Pancreas (tissue), 10 donors: ENCODE measurements around the gene EFNA4. TPM values are rescaled to one million over a fixed set of nuclear protein-coding genes. Genes with fewer than 3 reads are reported as not detected.

ENCODE experiments used
- ATAC-seq, 4 donors: fragments of 200-7000 bp; cut with Tn5 transposase; one replicate each; pipeline versions ENCODE4 v1.8.0 to v1.9.1; 2020; ENCODE audit warnings: mild to moderate bottlenecking in 4 of 4, moderate library complexity in 4 of 4
- DNase-seq, 6 donors: peaks; one replicate each; pipeline ENCODE4 v3.0.0-alpha.2; 2020
- FAIRE-seq: peaks from 2 replicates; lab custom pipeline; 2012; peaks lifted over from hg19 to GRCh38; lab: Jason Lieb, UNC
- H3K27ac ChIP-seq, 4 donors: fragments of 200-600 bp; sonication (generic); 1 replicate in 3 of 4; 2 replicates in 1 of 4; pipeline versions ENCODE4 v1.5.0 to v1.8.0; 2020
- H3K27me3 ChIP-seq, 4 donors: fragments of 200-600 bp; one replicate each; pipeline ENCODE4 v1.8.0; 2021
- H3K36me3 ChIP-seq, 3 donors: fragments of 200-600 bp; sonication (generic) in 1 of 3; one replicate each; pipeline versions ENCODE4 v1.5.0 to v1.8.0; 2020 to 2021
- H3K4me1 ChIP-seq, 3 donors: fragments of 200-600 bp; one replicate each; pipeline ENCODE4 v1.8.0; 2021
- H3K4me3 ChIP-seq, 4 donors: fragments of 200-600 bp; sonication (generic) in 2 of 4; one replicate each; pipeline versions ENCODE4 v1.5.0 to v1.8.0; 2020 to 2021
- H3K9me3 ChIP-seq, 4 donors: fragments of 200-600 bp; one replicate each; pipeline ENCODE4 v1.8.0; 2021
- WGBS, 2 donors: extraction: QIAGEN DNeasy Blood & Tissue Kit; methylation state at CpG; one replicate each; pipeline ENCODE4 v1.1.7; 2013; 5-methylcytosine and 5-hydroxymethylcytosine counted together
- intact Hi-C, 3 donors: fragments of 100-400 bp; cut with DNase I; formaldehyde crosslinking; loops; one replicate each; pipeline versions ENCODE4 v1.11.1 to v1.14.2; 2022
- polyA plus RNA-seq, 2 donors: library from polyadenylated mRNA; stranded (reverse); fragments of 200-250 nt; gene quantifications; one replicate each; pipeline ENCODE4 v1.2.3, GENCODE V29; 2013
- total RNA-seq, 6 donors: library from RNA; stranded (reverse); fragmentation: NEBNext Ultra II Directional in 4 of 6; extraction: Animal tissue kit (Norgen Biotek cat#: 25700) in 4 of 6; gene quantifications; one replicate each; pipeline versions ENCODE4 v1.2.1 to v1.2.4, GENCODE V29; 2021 to 2023
- TF ChIP-seq, protein P1 (sequence below), 4 donors: fragments of 200-600 bp; sonication (generic) in 3 of 4; IDR thresholded peaks; one replicate each; pipeline versions ENCODE4 v1.5.0 to v1.8.0; 2021; ENCODE audit warnings: antibody characterized with exemption in 4 of 4
- donor health status: healthy with polysubstance abuse.
- donor health status: DM: no; HTN: no; CAD: no; lungs with moderate emphysema.
- donor health status: DM: no; HTN: no; CAD: no.
- donor health status: control.
- donor health status: control.
- donor health status: Bipolar disorder and iron deficiency.
- donor health status: DM: yes; HTN: yes; CAD: no.
- donor health status: DM: no; HTN: no; CAD: no.
- donor health status: DM: no; HTN: no; CAD: no.
- donor health status: DM: yes; HTN: yes; CAD: no.

The EFNA4 gene
- total and polyA plus RNA-seq, 8 donors = 2.1 to 6.2 (median 3.8) TPM

DNA sequence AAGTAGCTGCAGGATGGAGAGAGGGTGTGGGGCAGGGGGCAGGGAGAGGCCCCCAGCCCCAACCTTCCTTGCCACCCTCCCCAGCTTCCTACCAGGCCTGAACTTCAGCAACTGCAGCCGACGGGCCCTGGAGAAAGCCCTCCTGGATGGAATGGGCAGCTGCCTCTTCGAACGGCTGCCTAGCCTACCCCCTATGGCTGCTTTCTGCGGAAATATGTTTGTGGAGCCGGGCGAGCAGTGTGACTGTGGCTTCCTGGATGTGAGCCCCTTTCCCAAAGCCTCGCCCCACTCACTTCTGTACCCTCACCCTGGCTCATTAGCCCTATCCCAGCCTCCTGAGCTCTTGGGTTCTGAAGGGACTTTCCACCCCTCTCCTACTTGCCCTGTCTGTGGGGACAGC lies 6.4 kb upstream of the EFNA4 start:
- peaks cover 6 to 11% (median 8%) of the 10 kb centered on the region in 3 donors for H3K4me1 ChIP-seq
- H3K4me3 ChIP-seq = no peak overlapping the region
- intact Hi-C loops = no loop called here
- FAIRE-seq = no peak
- H3K27ac ChIP-seq = no peak overlapping the region
- peak in 1 of 6 donors; percentile 46 for DNase-seq
- TF ChIP-seq, protein P1, sequence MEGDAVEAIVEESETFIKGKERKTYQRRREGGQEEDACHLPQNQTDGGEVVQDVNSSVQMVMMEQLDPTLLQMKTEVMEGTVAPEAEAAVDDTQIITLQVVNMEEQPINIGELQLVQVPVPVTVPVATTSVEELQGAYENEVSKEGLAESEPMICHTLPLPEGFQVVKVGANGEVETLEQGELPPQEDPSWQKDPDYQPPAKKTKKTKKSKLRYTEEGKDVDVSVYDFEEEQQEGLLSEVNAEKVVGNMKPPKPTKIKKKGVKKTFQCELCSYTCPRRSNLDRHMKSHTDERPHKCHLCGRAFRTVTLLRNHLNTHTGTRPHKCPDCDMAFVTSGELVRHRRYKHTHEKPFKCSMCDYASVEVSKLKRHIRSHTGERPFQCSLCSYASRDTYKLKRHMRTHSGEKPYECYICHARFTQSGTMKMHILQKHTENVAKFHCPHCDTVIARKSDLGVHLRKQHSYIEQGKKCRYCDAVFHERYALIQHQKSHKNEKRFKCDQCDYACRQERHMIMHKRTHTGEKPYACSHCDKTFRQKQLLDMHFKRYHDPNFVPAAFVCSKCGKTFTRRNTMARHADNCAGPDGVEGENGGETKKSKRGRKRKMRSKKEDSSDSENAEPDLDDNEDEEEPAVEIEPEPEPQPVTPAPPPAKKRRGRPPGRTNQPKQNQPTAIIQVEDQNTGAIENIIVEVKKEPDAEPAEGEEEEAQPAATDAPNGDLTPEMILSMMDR (IDR thresholded peaks at IDR 0.05) = no peak
- H3K27me3 ChIP-seq = no peaks in the 10 kb centered on the region
- peaks cover 0 to 10% (median 0%) of the 10 kb centered on the region in 3 donors for H3K36me3 ChIP-seq
- no peak for ATAC-seq
- no peaks in the 10 kb centered on the region for H3K9me3 ChIP-seq
- WGBS, 2 donors = 91 to 95% methylated on average over 8 of the region's 8 CpGs

DNA sequence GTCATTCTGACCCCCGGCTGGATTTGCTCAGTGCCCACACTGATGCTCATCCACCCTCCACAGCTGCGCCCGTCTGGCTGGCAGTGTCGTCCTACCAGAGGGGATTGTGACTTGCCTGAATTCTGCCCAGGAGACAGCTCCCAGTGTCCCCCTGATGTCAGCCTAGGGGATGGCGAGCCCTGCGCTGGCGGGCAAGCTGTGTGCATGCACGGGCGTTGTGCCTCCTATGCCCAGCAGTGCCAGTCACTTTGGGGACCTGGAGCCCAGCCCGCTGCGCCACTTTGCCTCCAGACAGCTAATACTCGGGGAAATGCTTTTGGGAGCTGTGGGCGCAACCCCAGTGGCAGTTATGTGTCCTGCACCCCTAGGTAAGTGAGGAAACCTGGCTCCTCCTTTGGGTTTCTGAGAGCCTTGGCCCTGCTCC lies 5.7 kb upstream of the EFNA4 start:
- Histone ChIP-seq H3K4me1 (peaks cover 12 to 15% (median 13%) of the 10 kb centered on the region in 3 donors), H3K4me3 (no peak overlapping the region), H3K27me3 (no peaks in the 10 kb centered on the region), H3K36me3 (peaks cover 0 to 10% (median 0%) of the 10 kb centered on the region in 3 donors), H3K9me3 (no peaks in the 10 kb centered on the region), H3K27ac (no peak overlapping the region)
- no peak for ATAC-seq
- WGBS, 2 donors = 91 to 95% methylated on average over 13 of the region's 13 CpGs
- TF ChIP-seq, protein P1 (IDR thresholded peaks at IDR 0.05) = no peak
- peak in 1 of 6 donors; percentile 55 for DNase-seq
- intact Hi-C loops = no loop called here
- FAIRE-seq = no peak

DNA sequence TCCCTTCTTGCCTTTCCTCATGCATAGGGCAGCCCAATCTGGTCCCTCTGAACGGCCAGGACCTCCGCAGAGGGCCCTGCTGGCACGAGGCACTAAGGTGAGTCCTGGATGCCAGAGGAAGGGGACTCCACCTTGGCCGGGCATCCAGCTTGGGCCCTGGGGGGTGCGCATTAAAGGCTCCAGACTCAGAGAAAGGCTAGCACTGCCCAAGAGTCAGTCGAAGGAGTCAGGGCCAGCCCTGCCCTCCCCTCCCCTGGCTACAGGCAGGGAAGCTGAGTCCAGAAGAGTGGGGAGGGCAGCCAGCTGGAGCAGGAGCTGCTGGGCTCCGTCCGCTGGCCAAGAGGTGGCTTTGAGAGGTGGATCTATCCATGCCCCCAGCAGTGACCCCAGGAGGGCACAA lies 2.8 kb upstream of the EFNA4 start:
- TF ChIP-seq, protein P1 (IDR thresholded peaks at IDR 0.05) = no peak
- H3K27me3 ChIP-seq = no peaks in the 10 kb centered on the region
- WGBS, 2 donors = 79 to 85% methylated on average over 8 of the region's 8 CpGs
- H3K4me1 ChIP-seq = peaks cover 19 to 23% (median 20%) of the 10 kb centered on the region in 3 donors
- ATAC-seq = no peak
- no peak overlapping the region for H3K27ac ChIP-seq
- no peak overlapping the region for H3K4me3 ChIP-seq
- no peak for FAIRE-seq
- peaks cover 0 to 10% (median 0%) of the 10 kb centered on the region in 3 donors for H3K36me3 ChIP-seq
- peak in 2 of 6 donors; percentile 36 to 69 for DNase-seq
- intact Hi-C loops = no loop called here
- no peaks in the 10 kb centered on the region for H3K9me3 ChIP-seq

DNA sequence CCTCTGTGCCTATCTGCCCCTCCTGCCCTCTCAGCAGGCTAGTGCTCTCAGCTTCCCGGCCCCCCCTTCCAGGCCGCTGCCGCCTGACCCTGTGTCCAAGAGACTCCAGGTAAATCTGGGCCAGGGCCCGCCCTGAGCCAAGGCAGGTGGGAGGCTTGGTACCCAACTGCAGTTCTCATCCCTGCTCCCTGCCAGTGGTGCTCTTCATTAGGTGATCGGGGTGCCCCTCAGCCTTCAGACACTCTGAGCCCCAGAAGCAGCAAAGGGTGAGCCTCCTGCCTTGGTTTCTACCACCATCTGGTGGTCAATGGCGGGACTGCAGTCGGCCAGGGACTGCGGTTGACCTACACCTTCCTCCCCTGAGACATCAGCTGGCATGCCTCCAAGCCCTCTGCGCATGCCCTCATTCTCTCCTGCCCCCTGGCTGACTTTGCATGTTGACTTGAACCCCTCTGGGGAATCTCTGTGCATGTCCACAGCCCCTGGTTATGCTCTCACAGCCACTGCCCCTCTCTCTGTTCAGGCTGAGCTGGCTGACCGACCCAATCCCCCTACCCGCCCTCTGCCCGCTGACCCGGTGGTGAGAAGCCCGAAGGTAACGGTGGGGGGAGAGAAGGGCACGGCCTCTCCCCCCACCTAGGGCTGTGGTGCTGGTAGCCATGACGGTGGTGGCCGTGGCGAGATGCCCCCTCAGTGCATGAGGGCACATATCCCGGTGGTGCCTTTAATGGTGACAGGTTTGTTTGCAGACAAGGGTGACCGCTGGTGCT lies 2.0 kb upstream of the EFNA4 start:
- Histone ChIP-seq H3K27me3 (no peaks in the 10 kb centered on the region), H3K27ac (no peak overlapping the region), H3K4me1 (peaks cover 19 to 23% (median 20%) of the 10 kb centered on the region in 3 donors), H3K4me3 (no peak overlapping the region), H3K36me3 (peaks cover 0 to 10% (median 0%) of the 10 kb centered on the region in 3 donors), H3K9me3 (no peaks in the 10 kb centered on the region)
- TF ChIP-seq, protein P1 (IDR thresholded peaks at IDR 0.05) = peak; percentile 96 to 99 (median 98)
- intact Hi-C loops = no loop called here
- peak; percentile 80 to 99 (median 94) for DNase-seq
- 19 to 24% methylated on average over 21 of the region's 21 CpGs for WGBS, 2 donors
- no peak for FAIRE-seq
- ATAC-seq = peak; percentile 50 to 71 (median 58)
